GM21723 (cell line): ENCODE results near the gene TECPR1.

ENCODE experiments used
- ATAC-seq: cut with Tn5 transposase; IDR thresholded peaks from one replicate; pipeline ENCODE4 v1.9.1; 2021; ENCODE audit warnings: mild to moderate bottlenecking, moderate library complexity; ENCODE audit not compliant: unreplicated experiment

TECPR1 gene

DNA sequence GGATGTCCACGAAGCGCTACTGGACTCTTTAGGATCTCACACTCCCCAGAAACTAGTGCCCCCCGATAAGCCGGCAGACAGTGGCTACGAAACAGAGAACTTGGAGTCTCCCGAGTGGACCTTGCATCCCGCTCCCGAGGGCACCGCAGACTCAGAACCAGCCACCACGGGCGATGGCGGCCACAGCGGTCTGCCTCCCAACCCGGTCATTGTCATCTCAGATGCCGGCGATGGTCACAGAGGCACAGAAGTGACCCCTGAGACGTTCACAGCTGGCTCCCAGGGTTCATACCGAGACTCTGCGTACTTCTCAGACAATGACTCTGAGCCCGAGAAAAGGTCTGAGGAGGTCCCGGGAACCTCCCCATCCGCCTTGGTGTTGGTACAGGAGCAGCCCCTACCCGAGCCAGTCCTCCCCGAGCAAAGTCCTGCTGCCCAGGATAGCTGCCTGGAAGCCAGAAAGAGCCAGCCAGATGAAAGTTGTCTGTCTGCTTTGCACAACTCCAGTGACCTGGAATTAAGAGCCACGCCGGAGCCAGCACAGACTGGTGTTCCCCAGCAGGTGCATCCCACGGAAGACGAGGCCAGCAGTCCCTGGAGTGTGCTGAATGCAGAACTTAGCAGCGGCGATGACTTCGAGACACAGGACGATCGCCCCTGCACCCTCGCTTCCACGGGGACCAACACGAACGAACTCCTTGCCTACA is 58.4 kb downstream of the TECPR1 start:
- ATAC-seq: no peak

DNA sequence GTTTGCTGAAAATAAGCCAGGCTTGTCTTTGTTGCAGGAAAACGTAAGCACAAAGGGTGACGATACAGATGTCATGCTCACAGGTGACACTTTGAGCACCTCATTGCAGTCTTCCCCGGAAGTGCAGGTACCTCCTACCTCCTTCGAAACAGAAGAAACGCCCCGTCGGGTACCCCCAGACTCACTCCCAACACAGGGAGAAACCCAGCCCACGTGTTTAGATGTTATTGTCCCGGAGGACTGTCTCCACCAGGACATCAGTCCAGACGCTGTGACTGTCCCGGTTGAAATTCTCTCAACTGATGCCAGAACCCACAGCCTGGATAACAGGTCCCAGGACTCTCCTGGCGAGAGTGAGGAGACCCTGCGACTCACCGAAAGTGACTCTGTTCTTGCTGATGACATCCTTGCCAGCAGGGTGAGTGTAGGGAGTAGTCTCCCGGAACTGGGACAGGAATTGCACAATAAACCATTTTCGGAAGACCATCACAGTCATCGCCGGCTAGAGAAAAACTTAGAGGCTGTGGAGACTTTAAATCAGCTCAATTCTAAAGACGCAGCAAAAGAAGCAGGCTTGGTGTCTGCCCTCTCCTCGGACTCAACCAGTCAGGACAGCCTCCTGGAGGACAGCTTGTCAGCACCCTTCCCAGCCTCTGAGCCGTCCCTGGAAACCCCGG is 59.1 kb downstream of the TECPR1 start:
- ATAC-seq: no peak

- no peak for ATAC-seq
These were observed 60.2 kb downstream of the TECPR1 start for GRCh38 chr7:98191668-98192431.

DNA sequence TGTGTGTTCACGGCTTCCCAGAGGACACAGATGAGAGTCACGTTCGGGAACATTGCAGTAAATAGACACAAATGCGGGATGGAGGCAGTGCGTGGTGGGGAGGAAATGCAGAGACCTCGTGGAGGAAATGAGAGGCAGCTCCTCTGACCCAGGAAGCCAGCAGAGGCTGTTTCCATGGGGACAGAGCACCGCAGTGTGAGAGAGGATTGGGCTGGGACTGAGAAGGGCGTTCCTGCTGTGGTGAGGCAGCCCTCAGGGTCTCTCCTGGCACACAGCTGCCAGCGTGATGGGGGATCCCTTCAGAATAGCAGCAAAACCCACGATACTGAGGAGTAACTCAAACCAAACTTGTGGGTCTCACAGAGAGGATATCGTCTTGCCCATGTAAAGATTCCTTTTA is 62.5 kb downstream of the TECPR1 start:
- ATAC-seq: no peak

GRCh38 chr7:98187138-98187502 is 64.9 kb downstream of the TECPR1 start:
- ATAC-seq: no peak

DNA sequence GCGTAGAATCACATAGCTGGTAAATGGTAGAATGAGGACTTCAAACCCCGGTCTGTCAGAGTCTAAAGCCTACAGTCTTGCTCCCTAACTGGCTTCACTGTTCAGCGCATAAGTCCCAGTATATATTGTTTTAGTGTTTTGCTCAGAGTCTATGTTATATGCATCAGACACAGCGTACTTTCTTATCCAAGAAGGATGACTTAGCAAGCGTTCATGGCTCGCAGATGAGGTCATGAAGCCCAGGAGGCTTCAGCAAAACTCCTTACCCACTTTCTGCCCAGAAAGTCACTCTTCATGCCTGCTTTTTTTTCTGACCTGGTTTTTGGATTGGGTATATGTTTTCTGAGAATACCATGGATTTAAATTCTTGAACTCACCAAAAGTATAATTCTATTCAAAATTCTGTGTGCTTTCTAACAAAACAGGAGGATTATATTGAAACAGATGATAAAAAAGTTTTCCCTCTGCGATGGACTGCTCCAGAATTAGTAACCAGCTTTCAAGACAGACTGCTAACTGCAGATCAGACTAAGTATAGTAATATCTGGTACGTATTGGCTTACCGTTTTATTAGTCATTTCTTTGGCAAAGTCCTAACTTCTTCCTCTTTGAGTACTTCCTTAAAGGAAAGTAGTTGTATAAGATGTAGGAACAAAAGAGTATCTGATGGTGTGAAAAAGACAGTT is 65.4 kb downstream of the TECPR1 start:
- no peak for ATAC-seq

- no peak for ATAC-seq
These were observed 66.9 kb downstream of the TECPR1 start for GRCh38 chr7:98185101-98185500.

DNA sequence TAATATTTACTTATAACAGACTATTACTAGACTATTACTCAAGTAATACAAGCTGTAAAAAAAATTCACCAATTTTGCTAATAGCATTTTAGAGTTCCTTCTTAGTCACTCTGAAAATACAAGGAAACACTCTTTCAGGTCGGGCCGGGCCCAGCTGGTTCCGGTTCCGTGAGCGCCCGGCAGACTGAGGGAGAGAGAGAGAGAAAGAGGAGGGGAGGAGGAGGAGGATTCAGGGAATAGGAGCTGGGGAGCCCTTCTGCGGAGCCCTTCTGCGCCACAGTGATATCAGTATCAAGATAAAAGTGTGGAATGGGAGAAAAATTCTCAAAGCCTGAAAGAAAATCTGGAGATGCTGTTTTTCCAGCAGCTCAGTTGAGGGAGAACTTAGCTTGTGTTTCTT is 71.3 kb downstream of the TECPR1 start:
- no peak for ATAC-seq

DNA sequence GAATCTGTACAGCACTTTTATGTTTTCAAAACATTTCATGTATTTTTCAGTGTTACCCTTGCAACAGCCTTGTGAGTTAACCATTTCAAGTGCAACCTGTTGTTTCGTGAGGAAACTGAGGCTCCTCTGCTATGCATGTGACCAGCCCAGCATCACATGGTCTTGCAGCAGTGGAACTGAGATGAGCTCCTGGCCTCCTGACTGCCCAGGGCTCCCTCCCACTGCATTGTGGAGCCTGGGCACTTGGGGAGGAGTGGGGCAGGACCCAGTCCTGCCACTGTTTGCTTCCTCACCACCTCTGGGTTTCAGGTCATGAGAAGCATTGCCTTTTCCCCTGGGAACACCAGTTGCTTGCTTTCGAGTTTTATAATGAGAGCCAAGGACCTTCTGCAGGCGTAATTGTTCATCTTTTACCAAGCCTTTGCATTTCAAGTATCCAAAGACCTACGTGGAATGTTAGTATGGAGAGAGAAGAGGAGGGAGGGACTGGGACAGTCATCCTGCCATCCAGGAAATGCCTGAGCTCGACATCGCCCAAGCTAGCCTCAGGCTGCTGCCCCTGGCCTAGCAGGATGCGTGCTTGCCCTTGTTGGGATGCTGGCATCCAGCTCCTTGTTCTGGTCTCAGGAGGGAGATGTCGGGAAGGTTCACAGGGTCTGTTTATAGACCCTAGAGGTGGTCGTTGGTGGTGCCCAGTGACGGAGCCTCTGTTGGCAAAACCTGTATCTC is 73.1 kb downstream of the TECPR1 start:
- no peak for ATAC-seq

- ATAC-seq: no peak
These were observed 73.7 kb downstream of the TECPR1 start for GRCh38 chr7:98178321-98178720.

DNA sequence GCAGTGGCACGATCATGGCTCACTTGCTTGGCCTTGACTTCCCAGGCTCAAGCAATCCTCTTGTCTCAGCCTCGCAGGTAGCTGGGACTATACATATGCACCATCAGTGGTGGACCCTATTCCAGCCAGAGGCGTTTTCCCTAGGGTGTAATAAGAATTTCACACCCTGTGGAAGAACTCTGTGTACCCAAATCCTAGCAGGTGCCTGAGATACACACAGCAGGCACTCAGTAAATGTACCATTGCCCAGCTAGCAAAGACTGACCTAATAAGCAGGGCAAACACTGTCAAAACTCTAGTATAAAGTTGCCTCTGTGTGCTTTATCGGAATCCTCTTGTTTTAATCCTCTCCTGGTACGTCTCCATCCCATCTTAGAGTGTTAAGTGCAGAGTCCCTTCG is 74.5 kb downstream of the TECPR1 start:
- ATAC-seq: no peak

- ATAC-seq: no peak
These were observed 76.6 kb downstream of the TECPR1 start for GRCh38 chr7:98175260-98175940.

- no peak for ATAC-seq
These were observed 77.4 kb downstream of the TECPR1 start for GRCh38 chr7:98174334-98175259.

DNA sequence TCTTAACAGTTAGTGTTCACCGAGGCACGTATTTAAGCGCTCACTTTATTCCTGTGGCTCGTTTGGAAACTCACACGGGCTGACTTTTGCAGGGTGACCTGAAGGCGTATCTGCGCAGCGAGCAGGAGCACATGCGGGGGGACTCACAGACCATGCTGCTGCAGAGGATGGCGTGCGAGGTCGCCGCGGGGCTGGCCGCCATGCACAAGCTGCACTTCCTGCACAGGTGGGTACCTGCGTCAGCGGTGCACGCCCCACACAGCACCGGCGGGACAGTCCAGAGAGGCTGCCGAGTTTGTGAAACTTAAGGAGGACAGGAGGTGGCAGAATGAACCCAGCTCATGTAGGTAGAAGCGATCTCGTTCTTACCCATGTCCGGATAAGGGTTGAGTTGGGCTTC is 80.6 kb downstream of the TECPR1 start:
- no peak for ATAC-seq

GRCh38 chr7:98170966-98171365 is 81.1 kb downstream of the TECPR1 start:
- ATAC-seq: no peak

DNA sequence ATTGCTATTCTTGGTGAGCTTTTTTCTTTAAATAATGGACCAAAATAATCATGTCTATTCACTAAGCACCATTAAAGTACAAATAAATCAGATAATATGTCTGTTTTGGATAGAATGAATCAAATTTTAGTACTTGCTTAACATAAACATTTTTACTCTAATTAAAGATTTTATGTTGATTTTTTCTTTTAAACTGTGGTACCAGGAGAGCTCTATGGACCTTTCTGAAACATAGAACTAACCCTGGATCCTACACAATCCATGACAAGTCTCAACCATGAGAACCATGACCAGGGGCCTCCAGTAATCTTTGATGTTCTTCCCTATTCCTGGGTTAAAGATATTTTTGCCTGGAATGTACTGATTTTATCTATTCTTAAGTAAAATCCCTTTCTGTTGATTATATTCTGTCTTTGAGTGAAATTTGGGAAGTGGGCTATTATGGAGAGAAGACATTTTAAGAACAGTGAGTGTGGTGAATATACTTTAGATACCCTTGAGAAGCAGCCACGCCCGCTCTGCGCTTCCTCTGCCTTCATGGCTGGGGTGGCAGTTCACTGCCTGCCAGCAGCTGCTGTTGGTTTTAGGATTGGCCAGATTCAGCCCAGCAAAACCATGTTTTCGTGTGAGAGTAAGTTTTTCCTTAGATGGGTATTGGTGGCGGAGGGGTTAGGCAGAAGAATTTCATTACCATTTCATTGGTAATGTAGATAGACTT is 83.0 kb downstream of the TECPR1 start:
- no peak for ATAC-seq

- ATAC-seq: peak; percentile 66
These were observed 83.7 kb downstream of the TECPR1 start for GRCh38 chr7:98168181-98168903.

GRCh38 chr7:98167653-98168052 is 84.4 kb downstream of the TECPR1 start:
- ATAC-seq: no peak
